Gastrocnemius medialis (tissue), 4 donors: Measurements from ENCODE around the gene LMX1A. TPM values are rescaled to one million over a fixed set of nuclear protein-coding genes. Genes with fewer than 3 reads are reported as not detected.

ENCODE experiments used
- ATAC-seq, 2 donors: fragments of 150-250 bp; one replicate each; pipeline ENCODE4 v1.9.1; 2016
- DNase-seq, 2 donors: peaks; one replicate each; pipeline ENCODE4 v3.0.0-alpha.2; 2019
- H3K27ac ChIP-seq, 4 donors: fragments of 200-600 bp; sonication (generic); 1 replicate in 1 of 4; 2 replicates in 3 of 4; pipeline ENCODE4 v1.5.1; 2016 to 2018; ENCODE audit warnings: mild to moderate bottlenecking in 2 of 4, moderate library complexity in 1 of 4
- H3K27me3 ChIP-seq, 3 donors: fragments of 200-600 bp; sonication (generic) in 2 of 3; 1 replicate in 1 of 3; 2 replicates in 2 of 3; pipeline versions ENCODE4 v1.5.1 to v1.6.0; 2016 to 2019; ENCODE audit warnings: mild to moderate bottlenecking in 1 of 3, moderate library complexity in 1 of 3
- H3K36me3 ChIP-seq, 2 donors: fragments of 200-600 bp; sonication (generic) in 1 of 2; one replicate each; pipeline ENCODE4 v1.5.1; 2017 to 2018
- H3K4me1 ChIP-seq, 2 donors: fragments of 200-600 bp; sonication (generic) in 1 of 2; one replicate each; pipeline ENCODE4 v1.5.1; 2016 to 2017; ENCODE audit warnings: mild to moderate bottlenecking in 2 of 2
- H3K4me3 ChIP-seq, 4 donors: fragments of 200-600 bp; sonication (generic) in 3 of 4; 1 replicate in 1 of 4; 2 replicates in 3 of 4; pipeline ENCODE4 v1.5.1; 2016 to 2019; ENCODE audit warnings: mild to moderate bottlenecking in 2 of 4
- H3K9me3 ChIP-seq, 3 donors: fragments of 200-600 bp; sonication (generic) in 2 of 3; 1 replicate in 1 of 3; 2 replicates in 2 of 3; pipeline ENCODE4 v1.5.1; 2016 to 2019
- POLR2A ChIP-seq, 2 donors: fragments of 450-650 bp; IDR thresholded peaks; one replicate each; pipeline ENCODE4 v1.6.1; 2017; ENCODE audit warnings: antibody characterized with exemption in 2 of 2, mild to moderate bottlenecking in 2 of 2, moderate library complexity in 2 of 2
- in situ Hi-C, 4 donors: fragments of 200-750 bp; cut with MboI; loops; one replicate each; pipeline versions ENCODE4 v1.15.0 to v1.8.0; 2017; ENCODE audit warnings: low sequenced_read_pairs in 4 of 4
- intact Hi-C: fragments of 100-400 bp; cut with DNase I; formaldehyde crosslinking; loops from one replicate; pipeline ENCODE4 v1.15.1; 2023; ENCODE audit warnings: low total_unique reads
- total RNA-seq, 4 donors: library from RNA; depleted of rRNA; stranded (reverse); fragments of >200 nt; gene quantifications; one replicate each; pipeline versions ENCODE4 v1.1.0 to v1.2.3, GENCODE V29; 2016
- TF ChIP-seq, protein P1 (sequence below), 5 experiments: fragments of 450-650 bp in 3 of 5; fragments of 200-600 bp in 2 of 5; sonication (generic) in 2 of 5; IDR thresholded peaks in 4 of 5; conservative IDR thresholded peaks in 1 of 5; 1 replicate in 4 of 5; 2 replicates in 1 of 5; pipeline ENCODE4 v1.5.1; 2016 to 2019; ENCODE audit warnings: antibody characterized with exemption in 5 of 5, mild to moderate bottlenecking in 3 of 5, moderate library complexity in 3 of 5

Gene LMX1A
- total RNA-seq, 4 donors from 2014 or later, result 0.20 TPM; not detected in 3

DNA sequence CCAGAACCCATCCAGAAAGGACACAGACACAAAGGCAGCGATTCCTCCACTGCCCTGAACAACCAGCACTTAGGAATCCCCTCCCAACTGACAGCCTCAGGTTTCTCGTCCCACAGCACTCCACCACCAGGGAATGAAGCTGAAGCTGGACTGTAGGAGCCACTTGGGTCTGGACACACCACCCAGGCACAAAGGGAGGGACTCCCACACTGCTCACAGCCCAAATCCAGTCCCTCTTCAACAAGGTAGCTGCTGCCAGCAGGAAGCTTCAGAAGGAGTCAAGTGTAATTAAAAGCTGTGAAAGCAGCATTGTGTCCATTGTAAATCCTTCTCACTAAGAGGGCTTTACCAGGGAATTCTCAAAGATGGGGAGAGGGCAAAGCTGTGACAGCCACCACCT, 29.0 kb downstream of the LMX1A start:
- Histone ChIP-seq H3K36me3 (no peaks in the 10 kb centered on the region), H3K4me1 (no peaks in the 10 kb centered on the region), H3K27ac (no peak overlapping the region), H3K9me3 (no peaks in the 10 kb centered on the region), H3K27me3 (no peaks in the 10 kb centered on the region), H3K4me3 (no peak overlapping the region)
- ATAC-seq (no peak), DNase-seq (no peak)
- in situ Hi-C loops (no loop called here), intact Hi-C loops (no loop called here)
- TF ChIP-seq, protein P1, sequence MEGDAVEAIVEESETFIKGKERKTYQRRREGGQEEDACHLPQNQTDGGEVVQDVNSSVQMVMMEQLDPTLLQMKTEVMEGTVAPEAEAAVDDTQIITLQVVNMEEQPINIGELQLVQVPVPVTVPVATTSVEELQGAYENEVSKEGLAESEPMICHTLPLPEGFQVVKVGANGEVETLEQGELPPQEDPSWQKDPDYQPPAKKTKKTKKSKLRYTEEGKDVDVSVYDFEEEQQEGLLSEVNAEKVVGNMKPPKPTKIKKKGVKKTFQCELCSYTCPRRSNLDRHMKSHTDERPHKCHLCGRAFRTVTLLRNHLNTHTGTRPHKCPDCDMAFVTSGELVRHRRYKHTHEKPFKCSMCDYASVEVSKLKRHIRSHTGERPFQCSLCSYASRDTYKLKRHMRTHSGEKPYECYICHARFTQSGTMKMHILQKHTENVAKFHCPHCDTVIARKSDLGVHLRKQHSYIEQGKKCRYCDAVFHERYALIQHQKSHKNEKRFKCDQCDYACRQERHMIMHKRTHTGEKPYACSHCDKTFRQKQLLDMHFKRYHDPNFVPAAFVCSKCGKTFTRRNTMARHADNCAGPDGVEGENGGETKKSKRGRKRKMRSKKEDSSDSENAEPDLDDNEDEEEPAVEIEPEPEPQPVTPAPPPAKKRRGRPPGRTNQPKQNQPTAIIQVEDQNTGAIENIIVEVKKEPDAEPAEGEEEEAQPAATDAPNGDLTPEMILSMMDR (IDR thresholded peaks at IDR 0.05 in 4 of 5, conservative IDR thresholded peaks at IDR 0.05 in 1 of 5), result no peak
- TF ChIP-seq POLR2A (IDR thresholded peaks at IDR 0.05), result no peak

DNA sequence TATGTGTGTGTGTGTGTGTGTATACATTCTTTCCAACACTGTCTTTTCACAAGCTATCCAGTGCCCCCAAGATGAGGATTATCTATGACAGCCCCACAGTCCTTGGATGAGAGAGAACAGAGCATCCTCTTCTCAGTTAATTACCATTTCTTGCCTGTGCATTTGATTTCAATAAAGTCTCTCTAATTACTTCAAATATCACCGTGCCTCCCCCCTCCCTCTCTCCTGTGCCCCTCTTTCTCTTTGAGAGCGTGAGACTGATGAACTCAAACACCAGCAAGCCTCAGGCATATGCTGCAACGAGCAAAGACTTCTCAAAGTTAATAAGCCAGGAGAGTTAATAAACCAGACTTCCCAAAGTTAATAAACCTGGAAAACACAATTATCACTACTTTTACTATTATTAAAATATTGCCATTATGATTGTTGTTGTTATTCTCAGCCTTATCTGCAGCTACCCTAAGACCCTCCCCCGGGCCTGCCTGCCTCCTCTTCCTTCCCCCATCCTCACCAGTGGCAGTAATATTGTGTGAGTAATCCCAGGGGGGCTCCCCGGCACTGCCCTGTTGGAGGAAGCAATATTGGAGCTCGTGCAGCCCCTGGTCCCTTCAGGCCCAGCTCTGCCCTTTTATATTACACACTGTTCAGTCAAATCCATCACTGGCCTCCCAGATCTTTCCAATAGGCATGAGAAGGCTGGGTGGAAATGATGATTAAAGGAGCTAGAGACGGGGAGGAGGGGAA, 30.9 kb downstream of the LMX1A start:
- H3K27ac ChIP-seq, result no peak overlapping the region
- H3K27me3 ChIP-seq, result no peaks in the 10 kb centered on the region
- in situ Hi-C loops (no loop called here), intact Hi-C loops (no loop called here)
- ATAC-seq (no peak), DNase-seq (no peak)
- H3K4me1 ChIP-seq, result no peaks in the 10 kb centered on the region
- H3K9me3 ChIP-seq, result no peaks in the 10 kb centered on the region
- TF ChIP-seq, protein P1 (IDR thresholded peaks at IDR 0.05 in 4 of 5, conservative IDR thresholded peaks at IDR 0.05 in 1 of 5), result no peak
- TF ChIP-seq POLR2A (IDR thresholded peaks at IDR 0.05), result no peak
- H3K4me3 ChIP-seq, result no peak overlapping the region
- H3K36me3 ChIP-seq, result no peaks in the 10 kb centered on the region

DNA sequence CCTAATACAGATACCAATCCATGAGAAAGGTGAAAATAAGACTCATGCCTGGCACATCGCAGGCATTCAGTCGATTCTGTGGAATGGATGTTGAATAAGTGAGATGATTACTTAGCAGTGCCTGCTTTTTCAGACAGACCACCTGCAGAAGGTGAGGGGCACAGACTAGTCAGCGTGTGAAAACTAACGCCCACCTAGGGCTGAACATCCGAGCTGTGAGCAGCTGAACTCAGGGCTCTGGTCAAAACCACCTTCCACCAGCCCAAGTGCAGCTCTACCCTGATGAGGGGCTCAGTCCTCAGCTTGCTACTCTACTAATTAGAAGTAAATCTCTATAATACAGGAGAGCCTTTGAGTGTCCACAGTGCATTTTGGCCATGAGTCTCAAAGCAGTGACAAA, 32.5 kb downstream of the LMX1A start:
- in situ Hi-C loops (no loop called here), intact Hi-C loops (no loop called here)
- DNase-seq, result no peak
- no peaks in the 10 kb centered on the region for H3K9me3 ChIP-seq
- no peaks in the 10 kb centered on the region for H3K4me1 ChIP-seq
- no peaks in the 10 kb centered on the region for H3K27me3 ChIP-seq
- TF ChIP-seq, protein P1 (IDR thresholded peaks at IDR 0.05 in 4 of 5, conservative IDR thresholded peaks at IDR 0.05 in 1 of 5), result no peak
- ATAC-seq, result no peak
- no peak overlapping the region for H3K27ac ChIP-seq
- no peaks in the 10 kb centered on the region for H3K36me3 ChIP-seq
- no peak overlapping the region for H3K4me3 ChIP-seq

DNA sequence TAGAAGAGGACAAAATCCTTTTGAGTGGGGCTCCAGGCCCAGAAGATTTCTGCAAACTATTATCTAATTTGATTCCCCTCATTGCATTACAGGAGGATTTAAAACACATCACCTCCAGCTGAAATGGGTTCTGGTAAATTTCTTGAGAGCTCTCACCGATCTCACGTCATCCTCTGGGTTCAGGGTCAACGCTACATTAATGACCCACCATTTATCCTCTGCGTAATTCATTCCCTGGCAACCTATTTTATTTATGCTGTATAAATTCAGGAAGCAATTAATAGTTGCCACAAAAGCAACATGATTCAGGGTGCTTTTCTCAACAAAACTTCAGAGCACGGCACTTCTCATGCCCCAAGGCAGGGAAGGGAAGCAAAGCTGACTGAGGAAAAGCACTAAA, 38.9 kb downstream of the LMX1A start:
- Histone ChIP-seq H3K36me3 (no peaks in the 10 kb centered on the region), H3K27ac (no peak overlapping the region), H3K4me3 (no peak overlapping the region), H3K4me1 (no peaks in the 10 kb centered on the region), H3K27me3 (peaks cover 0 to 8% (median 0%) of the 10 kb centered on the region in 3 donors), H3K9me3 (no peaks in the 10 kb centered on the region)
- in situ Hi-C loops (no loop called here), intact Hi-C loops (no loop called here)
- ATAC-seq (no peak), DNase-seq (no peak)
- no peak for TF ChIP-seq POLR2A (IDR thresholded peaks at IDR 0.05)
- TF ChIP-seq, protein P1 (IDR thresholded peaks at IDR 0.05 in 4 of 5, conservative IDR thresholded peaks at IDR 0.05 in 1 of 5), result no peak
